ENCODE data around the gene ITM2A.

ITM2A gene

DNA sequence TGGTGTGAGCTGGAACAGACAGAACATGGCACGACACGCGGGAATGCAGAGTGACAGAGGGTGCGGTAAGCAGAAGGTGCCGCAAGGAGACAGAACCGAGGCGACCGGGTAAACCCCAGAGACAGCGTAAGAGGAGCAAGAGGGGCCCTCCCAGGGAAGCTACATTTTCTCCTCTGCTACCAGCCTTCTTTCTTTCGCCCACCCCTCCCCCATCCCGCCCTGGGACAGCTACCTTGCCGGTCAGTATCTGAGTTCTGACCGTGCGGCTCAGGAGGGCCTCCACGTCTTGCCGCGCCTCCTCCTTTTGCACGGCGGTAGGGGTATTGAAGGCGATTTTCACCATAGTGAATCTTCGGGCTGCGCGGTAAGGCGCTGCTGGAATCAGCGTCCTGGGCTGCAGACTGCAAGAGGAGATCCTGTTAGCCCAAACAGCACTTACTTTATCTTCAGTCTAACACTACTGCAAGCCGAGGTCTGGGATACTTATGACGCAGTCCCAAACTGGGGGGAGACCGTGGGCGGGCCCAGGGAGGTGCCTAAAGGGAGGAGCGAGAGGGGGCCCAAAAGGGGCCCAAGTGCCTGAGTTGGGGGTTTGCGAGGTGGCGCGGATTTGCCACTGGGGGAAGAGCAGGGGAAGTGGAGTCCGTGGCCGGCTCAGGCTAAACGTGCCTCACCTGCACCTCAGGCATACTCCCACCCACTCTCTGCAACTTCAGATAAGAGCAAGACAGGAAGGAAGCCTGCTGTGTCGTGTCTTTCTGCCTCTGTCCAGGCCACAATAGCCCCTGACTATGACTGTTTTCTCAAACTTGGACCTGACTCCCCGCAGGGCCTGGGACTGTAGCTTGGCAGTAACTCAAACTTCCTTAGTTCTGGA lies at the start of gene ITM2A:
Gene ITM2A (minus strand): TSS at position 462 of the 877 bp plus-strand sequence. CDS start 119 bp downstream, at position 343.
- no peak for DNase-seq (ENCODE audit: insufficient read length, low spot score)
- FAIRE-seq = no peak

DNA sequence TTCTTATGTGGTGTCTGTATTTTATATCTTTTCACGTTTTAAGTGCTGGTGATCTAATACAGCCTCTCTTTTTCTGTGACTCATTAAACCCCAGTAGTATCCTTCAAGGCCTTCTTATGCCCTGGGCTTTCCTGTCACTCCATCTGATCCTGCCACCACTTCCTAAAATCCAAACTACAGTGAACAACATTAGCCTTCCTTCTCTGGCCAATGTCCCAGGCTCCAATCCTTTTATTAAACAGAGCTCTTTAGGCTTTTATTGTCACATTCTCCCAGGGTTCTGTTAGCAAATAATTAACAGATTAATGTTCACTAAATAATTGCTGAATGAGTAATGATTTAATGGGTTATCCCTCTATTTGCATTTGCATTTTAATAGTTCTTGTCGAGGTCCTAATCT lies 47.9 kb upstream of the ITM2A start:
- FAIRE-seq (no peak), DNase-seq (ENCODE audit: insufficient read length, low spot score) (no peak)

DNA sequence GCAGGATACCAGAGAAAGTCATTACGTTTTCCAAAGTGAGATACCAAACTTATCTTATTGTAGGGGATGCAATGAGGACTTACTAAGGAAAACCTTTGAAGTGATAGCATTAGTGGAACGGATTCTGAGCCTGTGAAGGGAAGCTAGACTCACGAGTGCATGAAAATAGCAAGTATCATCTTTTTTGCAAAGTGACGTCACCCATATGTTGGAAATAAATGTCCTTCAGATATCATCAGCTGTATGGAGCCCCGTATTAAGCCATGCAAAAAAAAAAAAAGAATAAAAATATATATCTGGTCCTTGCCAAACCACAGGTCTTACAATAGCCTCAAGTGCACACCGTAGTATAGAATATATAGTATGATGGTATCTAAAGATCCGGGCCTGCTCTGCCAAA lies 46.8 kb upstream of the ITM2A start:
- FAIRE-seq = no peak

DNA sequence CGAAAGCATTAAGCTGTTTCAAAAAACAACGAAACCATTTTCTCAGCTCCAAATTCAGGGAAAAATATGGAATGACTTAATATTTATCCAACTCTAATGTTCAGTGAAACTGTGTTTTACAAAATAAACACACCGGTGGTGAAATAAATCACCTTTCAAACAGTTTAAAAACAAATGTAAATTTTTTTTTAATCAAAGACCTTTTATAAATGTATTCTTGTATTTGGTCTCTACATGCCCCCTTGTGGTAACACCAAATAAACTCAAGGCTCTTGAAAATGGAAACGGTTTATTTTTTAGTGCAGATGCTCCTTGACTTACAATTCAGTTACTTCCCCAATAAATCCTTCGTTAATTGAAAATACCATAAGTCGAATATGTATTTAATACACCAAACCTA lies 45.8 kb upstream of the ITM2A start:
- FAIRE-seq = no peak

More for the DNA sequence above, 46.8 kb upstream of the ITM2A start:
- DNase-seq (ENCODE audit: insufficient read length, low spot score) = no peak

DNA sequence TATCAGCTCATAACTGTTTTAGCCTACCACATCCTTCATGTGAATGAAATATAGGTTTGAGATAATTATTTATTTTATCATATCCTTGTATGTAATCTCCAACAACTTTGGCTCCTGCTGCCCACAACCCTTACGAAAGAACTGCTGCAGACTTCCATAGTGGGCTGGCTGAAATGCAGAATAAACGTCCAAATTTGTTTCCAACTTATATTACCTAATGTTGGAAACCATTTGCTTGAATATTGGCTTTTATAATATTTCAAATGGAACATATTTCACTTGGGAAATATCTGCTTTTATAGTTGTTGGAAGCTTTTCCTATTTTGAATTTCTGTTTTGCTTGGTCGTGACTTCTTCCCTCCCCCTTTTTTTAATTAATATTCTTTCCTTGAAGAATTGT lies 45.0 kb upstream of the ITM2A start:
- no peak for FAIRE-seq
- no peak for DNase-seq (ENCODE audit: insufficient read length, low spot score)

More for the DNA sequence above, 45.8 kb upstream of the ITM2A start:
- no peak for DNase-seq (ENCODE audit: insufficient read length, low spot score)

- no peak for DNase-seq (ENCODE audit: insufficient read length, low spot score)
- FAIRE-seq = no peak
These were observed 42.5 kb upstream of the ITM2A start for GRCh38 chrX:79409657-79410056.

DNA sequence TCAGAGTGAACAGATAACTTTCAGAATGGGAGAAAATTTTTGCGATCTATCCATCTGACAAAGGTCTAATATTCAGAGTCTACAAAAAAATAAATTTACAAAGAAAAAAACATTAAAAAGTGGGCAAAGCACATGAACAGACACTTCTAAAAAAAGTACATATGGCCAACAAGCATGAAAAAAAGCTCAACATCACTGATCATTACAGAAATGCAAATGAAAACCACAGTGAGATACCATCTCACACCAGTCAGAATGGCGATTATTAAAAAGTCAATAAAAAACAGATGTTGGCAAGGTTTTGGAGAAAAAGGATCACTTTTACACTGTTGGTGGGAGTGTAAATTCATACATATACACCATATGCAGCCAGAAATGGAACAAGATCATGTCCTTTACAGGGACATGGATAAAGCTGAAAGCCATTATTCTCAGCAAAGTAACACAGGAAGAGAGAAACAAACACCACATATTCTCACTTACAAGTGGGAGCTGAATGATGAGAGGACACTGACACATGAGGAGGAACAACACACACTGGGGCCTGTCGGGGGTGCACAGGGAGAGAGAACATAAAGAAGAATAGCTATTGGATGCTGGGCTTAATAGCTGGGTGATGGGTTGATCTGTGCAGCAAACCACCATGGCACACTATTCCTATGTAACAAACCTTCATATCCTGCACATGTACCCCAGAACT lies 41.6 kb upstream of the ITM2A start:
- FAIRE-seq (no peak), DNase-seq (ENCODE audit: insufficient read length, low spot score) (no peak)

DNA sequence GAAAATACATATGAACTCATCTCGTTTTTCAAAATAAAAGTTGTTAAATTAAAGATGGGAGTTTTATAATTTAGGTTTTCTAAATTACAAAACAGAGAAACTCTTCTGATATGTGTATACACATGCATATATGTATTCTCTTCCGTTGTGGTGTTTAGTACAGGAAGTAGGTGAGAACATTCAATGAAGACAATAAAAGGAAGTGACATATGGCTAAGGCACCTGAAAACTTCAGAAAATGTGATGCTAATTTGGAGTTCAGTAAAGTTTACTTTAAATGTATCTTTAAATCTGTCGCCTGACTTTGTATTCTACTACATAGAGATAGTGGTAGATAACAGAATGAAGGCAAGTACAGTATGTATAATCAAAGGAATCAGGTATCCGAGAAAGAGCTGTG lies 33.5 kb upstream of the ITM2A start:
- DNase-seq (ENCODE audit: insufficient read length, low spot score) (no peak), FAIRE-seq (no peak)

DNA sequence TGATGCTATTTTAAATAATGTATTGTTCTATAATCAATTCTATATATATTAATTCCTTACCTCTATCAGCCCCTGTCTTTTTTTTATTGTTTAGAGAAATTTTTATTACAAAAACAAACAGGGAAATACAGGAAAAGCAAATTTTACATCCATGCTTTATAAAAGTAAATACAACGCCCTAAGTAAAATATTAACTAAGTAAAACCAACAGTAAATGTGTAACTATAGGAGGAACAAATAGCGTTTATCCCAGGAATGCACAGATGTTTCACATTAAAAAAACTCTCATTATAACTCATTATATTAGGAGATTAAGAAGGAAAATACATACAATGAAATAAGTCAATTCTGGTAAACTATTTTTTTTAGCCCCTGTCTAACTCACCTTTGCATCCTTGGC lies 8.2 kb upstream of the ITM2A start:
- no peak for FAIRE-seq
- no peak for DNase-seq (ENCODE audit: insufficient read length, low spot score)

- DNase-seq (ENCODE audit: insufficient read length, low spot score) (no peak), FAIRE-seq (no peak)
These were observed 4.5 kb upstream of the ITM2A start for GRCh38 chrX:79371640-79372039.

DNA sequence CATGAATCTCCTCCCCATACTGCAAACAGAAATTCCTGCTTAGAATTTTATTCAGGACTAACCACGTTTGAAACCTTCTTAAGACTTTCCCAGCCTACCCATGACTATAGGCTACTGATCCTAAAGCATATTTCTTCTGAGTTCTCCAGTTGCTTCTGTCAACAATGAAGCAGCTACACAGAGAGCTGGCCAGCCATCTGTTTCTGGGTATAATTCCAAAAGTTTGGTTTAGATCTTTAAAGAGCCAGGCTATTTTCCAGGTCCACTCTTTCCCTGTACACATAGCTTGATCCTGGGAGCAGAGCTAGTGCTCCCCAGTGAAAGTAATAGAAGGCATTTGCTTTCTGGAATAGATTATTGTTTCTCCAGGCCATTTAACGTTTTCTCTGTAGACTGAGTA lies 4.0 kb upstream of the ITM2A start:
- DNase-seq (ENCODE audit: insufficient read length, low spot score) (no peak), FAIRE-seq (no peak)

- FAIRE-seq = no peak
- no peak for DNase-seq (ENCODE audit: insufficient read length, low spot score)
These were observed 2.7 kb upstream of the ITM2A start for GRCh38 chrX:79369871-79370270.

DNA sequence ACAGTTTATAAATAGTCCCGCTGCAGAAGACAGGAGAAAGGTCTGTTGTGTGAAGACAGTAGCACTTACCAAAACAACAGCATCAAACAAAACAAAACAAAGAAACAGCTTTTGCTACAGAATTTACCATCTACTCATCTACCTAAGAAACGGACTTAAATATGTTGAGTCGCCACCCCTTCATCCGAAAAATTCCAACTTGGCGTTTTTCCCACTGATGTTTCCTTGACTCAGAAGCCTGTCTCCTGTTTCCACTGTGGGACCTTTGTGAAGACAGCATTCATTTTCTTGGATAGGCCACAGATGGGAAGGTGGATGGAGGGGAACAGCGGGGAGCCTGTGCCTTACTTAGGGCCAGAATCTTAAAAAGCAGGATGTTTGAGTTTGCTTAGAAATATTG lies 1.3 kb upstream of the ITM2A start:
- DNase-seq (ENCODE audit: insufficient read length, low spot score) = no peak
- no peak for FAIRE-seq

GRCh38 chrX:79367907-79368306 lies 773 bp upstream of the ITM2A start:
- FAIRE-seq (no peak), DNase-seq (ENCODE audit: insufficient read length, low spot score) (no peak)

GRCh38 chrX:79366556-79366872 lies 620 bp downstream of the ITM2A start:
- FAIRE-seq (no peak), DNase-seq (ENCODE audit: insufficient read length, low spot score) (no peak)

GRCh38 chrX:79365591-79365990 lies 1.5 kb downstream of the ITM2A start:
- FAIRE-seq = no peak

GRCh38 chrX:79364306-79364705 lies 2.8 kb downstream of the ITM2A start:
- no peak for DNase-seq (ENCODE audit: insufficient read length, low spot score)
- no peak for FAIRE-seq

More at GRCh38 chrX:79365591-79365990, 1.5 kb downstream of the ITM2A start:
- no peak for DNase-seq (ENCODE audit: insufficient read length, low spot score)

DNA sequence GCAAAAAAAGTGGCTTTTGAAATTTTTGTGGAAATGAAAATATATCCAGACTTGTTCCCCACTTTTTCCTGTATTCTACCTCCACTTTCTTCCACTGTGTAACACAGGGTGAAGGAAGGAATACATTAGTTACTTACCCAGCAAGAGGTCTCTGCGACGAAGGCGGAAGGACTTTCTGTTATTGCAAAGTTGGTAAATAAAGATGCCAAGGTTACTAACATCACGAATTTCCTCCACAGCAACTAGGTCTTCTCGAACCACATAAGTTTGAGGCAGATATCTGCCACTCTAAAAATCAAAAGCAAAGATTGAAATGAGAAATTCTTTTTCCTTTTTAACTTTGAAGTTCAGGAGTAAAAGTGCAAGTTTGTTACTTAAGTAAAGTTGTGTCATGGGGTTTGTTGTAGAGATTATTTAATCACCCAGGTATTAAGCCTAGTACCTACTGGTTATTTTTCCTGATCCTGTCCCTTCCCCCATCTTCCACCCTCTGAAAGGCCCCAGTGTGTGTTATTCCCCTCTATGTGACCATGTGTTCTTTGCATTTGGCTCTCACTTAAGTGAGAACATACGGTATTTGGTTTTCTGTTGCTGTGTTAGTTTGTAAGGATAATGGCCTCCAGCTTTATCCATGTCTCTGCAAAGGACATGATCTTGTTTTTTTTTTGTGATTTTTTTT lies 5.8 kb downstream of the ITM2A start:
- no peak for FAIRE-seq
- DNase-seq (ENCODE audit: insufficient read length, low spot score) = no peak

- DNase-seq (ENCODE audit: insufficient read length, low spot score) = no peak
These were observed 30.0 kb downstream of the ITM2A start for GRCh38 chrX:79336869-79337815.

GRCh38 chrX:79330022-79330421 lies 37.1 kb downstream of the ITM2A start:
- FAIRE-seq (no peak), DNase-seq (ENCODE audit: insufficient read length, low spot score) (no peak)

More at GRCh38 chrX:79336869-79337815, 30.0 kb downstream of the ITM2A start:
- FAIRE-seq = no peak

All from HTR-8/SVneo (cell line).